PC-3 (cell line): ENCODE measurements around the gene RGL2.

Source experiments
- CTCF ChIP-seq: fragments of 300-600 bp; sonication (generic); conservative IDR thresholded peaks from 2 replicates; pipeline ENCODE4 v1.5.1; 2017; ENCODE audit warnings: antibody characterized with exemption, low read depth, mild to moderate bottlenecking, low read length
- EZH2 ChIP-seq: fragments of 300-600 bp; sonication (generic); IDR thresholded peaks from one replicate; pipeline ENCODE4 v1.6.1; 2017; ENCODE audit warnings: antibody characterized with exemption, mild to moderate bottlenecking, low read length; ENCODE audit not compliant: unreplicated experiment
- EZH2phosphoT487 ChIP-seq: fragments of 300-600 bp; sonication (generic); IDR thresholded peaks from 2 replicates; pipeline ENCODE4 v1.6.1; 2018; ENCODE audit warnings: mild to moderate bottlenecking, antibody characterized with exemption, low read length, borderline replicate concordance

GRCh38 chr6:33323623-33323948 is 24.8 kb upstream of the RGL2 start:
- no peak for TF ChIP-seq CTCF
- TF ChIP-seq EZH2phosphoT487, result no peak
- no peak for TF ChIP-seq EZH2
